ENCODE results near the gene ZPBP. TPM values are rescaled to one million over a fixed set of nuclear protein-coding genes. Genes with fewer than 3 reads are reported as not detected.

The ZPBP gene
- total RNA-seq, 4 donors from 2014 or later = not detected

- TF ChIP-seq, protein P1, sequence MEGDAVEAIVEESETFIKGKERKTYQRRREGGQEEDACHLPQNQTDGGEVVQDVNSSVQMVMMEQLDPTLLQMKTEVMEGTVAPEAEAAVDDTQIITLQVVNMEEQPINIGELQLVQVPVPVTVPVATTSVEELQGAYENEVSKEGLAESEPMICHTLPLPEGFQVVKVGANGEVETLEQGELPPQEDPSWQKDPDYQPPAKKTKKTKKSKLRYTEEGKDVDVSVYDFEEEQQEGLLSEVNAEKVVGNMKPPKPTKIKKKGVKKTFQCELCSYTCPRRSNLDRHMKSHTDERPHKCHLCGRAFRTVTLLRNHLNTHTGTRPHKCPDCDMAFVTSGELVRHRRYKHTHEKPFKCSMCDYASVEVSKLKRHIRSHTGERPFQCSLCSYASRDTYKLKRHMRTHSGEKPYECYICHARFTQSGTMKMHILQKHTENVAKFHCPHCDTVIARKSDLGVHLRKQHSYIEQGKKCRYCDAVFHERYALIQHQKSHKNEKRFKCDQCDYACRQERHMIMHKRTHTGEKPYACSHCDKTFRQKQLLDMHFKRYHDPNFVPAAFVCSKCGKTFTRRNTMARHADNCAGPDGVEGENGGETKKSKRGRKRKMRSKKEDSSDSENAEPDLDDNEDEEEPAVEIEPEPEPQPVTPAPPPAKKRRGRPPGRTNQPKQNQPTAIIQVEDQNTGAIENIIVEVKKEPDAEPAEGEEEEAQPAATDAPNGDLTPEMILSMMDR (IDR thresholded peaks at IDR 0.05; ENCODE audit: low read depth) = no peak
Measured at GRCh38 chr7:50037086-50037485, 56.0 kb downstream of the ZPBP start.

DNA sequence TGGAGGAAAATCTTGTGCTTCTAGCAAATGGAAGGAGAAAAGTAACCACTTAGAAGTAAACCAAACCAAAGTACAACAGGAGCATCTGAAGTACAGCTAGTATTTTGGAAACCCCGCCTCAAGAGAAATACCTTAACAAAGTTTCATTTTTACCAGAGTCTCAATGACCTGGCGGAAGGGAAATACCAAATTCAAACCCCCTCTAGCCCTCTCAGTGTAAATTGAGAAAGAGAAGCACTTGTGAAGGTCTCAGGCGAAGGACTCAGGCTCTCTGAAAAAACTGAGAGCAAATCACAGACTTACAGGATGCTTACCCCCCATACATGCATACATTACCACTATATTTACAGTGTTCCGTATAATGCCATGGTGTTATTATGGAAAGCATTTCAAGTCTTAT lies 70.1 kb downstream of the ZPBP start:
- TF ChIP-seq, protein P1 (IDR thresholded peaks at IDR 0.05; ENCODE audit: low read depth) = no peak

DNA sequence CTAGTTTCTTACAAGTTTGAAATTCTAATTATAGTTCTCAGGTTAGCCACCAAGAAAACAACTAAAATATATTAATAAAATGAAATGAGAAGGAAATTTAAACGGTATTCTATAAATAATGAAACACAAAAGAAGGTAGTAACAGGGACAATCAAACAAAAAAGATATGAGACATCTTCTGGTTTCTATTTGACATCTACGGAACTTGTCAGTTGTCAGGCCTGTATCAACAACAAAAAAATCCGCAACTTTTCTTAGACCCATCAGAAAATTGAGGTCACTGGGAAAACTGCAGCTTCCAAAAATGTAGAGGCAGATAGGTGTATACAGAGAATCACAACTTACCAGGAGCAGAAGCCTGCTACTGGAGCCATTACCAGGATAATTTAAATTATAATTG lies 70.6 kb downstream of the ZPBP start:
- TF ChIP-seq, protein P1 (IDR thresholded peaks at IDR 0.05; ENCODE audit: low read depth) = no peak

GRCh38 chr7:49995681-49996080 lies 97.4 kb downstream of the ZPBP start:
- TF ChIP-seq, protein P1 (IDR thresholded peaks at IDR 0.05; ENCODE audit: low read depth) = no peak

DNA sequence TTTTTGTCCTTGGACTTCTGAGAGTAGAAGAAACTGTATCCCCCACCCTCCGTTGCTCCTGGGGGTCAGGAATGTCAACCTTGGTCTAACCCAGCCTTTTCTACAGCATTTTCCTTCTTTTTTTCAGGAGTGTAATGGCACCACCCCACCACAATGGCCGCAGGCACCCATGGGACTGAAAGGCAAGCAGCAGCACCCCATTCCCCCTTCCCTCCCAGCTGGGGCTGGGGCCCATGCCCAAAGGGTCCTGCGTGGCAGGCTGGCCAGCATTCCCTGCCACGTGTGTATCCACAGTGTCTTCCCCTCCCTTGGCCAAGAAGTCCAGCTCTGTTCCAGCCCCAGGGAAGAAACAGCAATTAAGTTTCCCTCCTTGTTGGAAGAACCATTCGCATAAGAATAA lies 106.9 kb downstream of the ZPBP start:
- TF ChIP-seq, protein P1 (IDR thresholded peaks at IDR 0.05; ENCODE audit: low read depth) = no peak

DNA sequence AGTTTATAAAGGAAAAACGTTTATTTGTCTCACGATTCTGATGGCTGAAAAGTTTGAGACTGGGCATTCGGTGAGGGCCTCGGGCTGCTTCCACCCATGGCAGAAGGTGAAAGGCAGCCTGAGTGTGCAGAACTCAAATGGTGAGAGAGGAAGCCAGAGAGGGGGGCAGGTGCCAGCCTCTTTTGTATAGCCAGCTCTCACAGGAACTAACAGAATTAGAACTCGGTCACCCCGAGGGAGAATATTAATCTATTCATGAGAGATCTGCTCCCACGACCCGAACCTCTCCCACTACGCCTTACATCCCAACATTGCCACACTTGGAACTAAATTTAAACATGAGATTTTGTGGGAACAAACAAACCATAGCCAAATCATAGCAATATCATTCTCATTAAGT lies 112.6 kb downstream of the ZPBP start:
- TF ChIP-seq, protein P1 (IDR thresholded peaks at IDR 0.05; ENCODE audit: low read depth) = no peak

DNA sequence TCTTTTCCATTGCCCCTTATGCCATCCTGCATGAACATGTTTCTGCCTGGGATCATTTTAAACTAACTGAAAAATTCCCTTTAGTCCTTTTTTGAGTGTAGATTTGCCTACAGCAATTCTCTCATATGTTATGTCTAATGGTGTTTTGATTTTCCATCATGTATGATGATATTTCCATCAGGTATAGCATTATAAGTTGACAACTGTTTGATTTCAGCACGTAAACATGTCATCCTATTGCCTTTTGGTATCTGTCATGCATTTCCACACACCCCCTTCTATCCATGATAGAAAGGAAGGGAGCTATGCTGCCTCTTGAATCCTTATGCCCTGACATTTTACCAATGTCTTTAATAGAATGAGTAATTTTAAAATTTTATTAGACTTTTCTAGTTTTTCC lies 116.8 kb downstream of the ZPBP start:
- TF ChIP-seq, protein P1 (IDR thresholded peaks at IDR 0.05; ENCODE audit: low read depth) = no peak

All from subcutaneous adipose tissue (tissue), 4 donors.